Measurements from ENCODE around the gene HDC. TPM values are rescaled to one million over a fixed set of nuclear protein-coding genes. Genes with fewer than 3 reads are reported as not detected.
A peak's percentile ranks its signal among the peaks of the same experiment; 100 is the strongest.

The HDC gene
- total RNA-seq, 3 donors from 2014 or later: 0.29 to 1.5 (median 0.71) TPM

GRCh38 chr15:50267577-50267976, 2.1 kb upstream of the HDC start:
- no peaks in the 10 kb centered on the region for H3K36me3 Mint-ChIP-seq (ENCODE audit: insufficient read depth)
- no peak for DNase-seq

GRCh38 chr15:50262533-50262932, 3.0 kb downstream of the HDC start:
- DNase-seq (peak; percentile 24), ATAC-seq (peak; percentile 53 to 54)
- Mint-ChIP-seq H3K9me3 (no peaks in the 10 kb centered on the region), H3K4me1 (ENCODE audit: low read depth) (peaks cover 51% of the 10 kb centered on the region), H3K36me3 (ENCODE audit: insufficient read depth) (no peaks in the 10 kb centered on the region), H3K4me3 (peak overlapping the region; percentile 57), H3K27me3 (ENCODE audit: low read depth) (no peaks in the 10 kb centered on the region)

More at GRCh38 chr15:50267577-50267976, 2.1 kb upstream of the HDC start:
- ATAC-seq: no peak
- Mint-ChIP-seq H3K27me3 (ENCODE audit: low read depth) (no peaks in the 10 kb centered on the region), H3K4me3 (no peak overlapping the region), H3K9me3 (no peaks in the 10 kb centered on the region), H3K4me1 (ENCODE audit: low read depth) (peaks cover 12% of the 10 kb centered on the region)

- ATAC-seq (no peak), DNase-seq (no peak)
- Mint-ChIP-seq H3K4me3 (no peak overlapping the region), H3K36me3 (ENCODE audit: insufficient read depth) (no peaks in the 10 kb centered on the region), H3K9me3 (no peaks in the 10 kb centered on the region), H3K4me1 (ENCODE audit: low read depth) (peaks cover 52% of the 10 kb centered on the region), H3K27me3 (ENCODE audit: low read depth) (no peaks in the 10 kb centered on the region)
Measured at GRCh38 chr15:50261981-50262380, 3.5 kb downstream of the HDC start.

GRCh38 chr15:50260969-50261496, 4.5 kb downstream of the HDC start:
- Mint-ChIP-seq H3K4me3 (peak overlapping the region; percentile 46), H3K27me3 (ENCODE audit: low read depth) (no peaks in the 10 kb centered on the region), H3K36me3 (ENCODE audit: insufficient read depth) (no peaks in the 10 kb centered on the region), H3K4me1 (ENCODE audit: low read depth) (peaks cover 52% of the 10 kb centered on the region), H3K9me3 (no peaks in the 10 kb centered on the region)
- ATAC-seq (peak; percentile 12 to 14), DNase-seq (no peak)

- Mint-ChIP-seq H3K36me3 (ENCODE audit: insufficient read depth) (no peaks in the 10 kb centered on the region), H3K9me3 (no peaks in the 10 kb centered on the region), H3K4me1 (ENCODE audit: low read depth) (peaks cover 52% of the 10 kb centered on the region), H3K27me3 (ENCODE audit: low read depth) (no peaks in the 10 kb centered on the region), H3K4me3 (no peak overlapping the region)
- no peak for ATAC-seq
- no peak for DNase-seq
Measured at GRCh38 chr15:50259276-50259675, 6.2 kb downstream of the HDC start.

GRCh38 chr15:50257924-50258323, 7.6 kb downstream of the HDC start:
- Mint-ChIP-seq H3K36me3 (ENCODE audit: insufficient read depth) (no peaks in the 10 kb centered on the region), H3K4me1 (ENCODE audit: low read depth) (peaks cover 44% of the 10 kb centered on the region), H3K27me3 (ENCODE audit: low read depth) (no peaks in the 10 kb centered on the region), H3K9me3 (no peaks in the 10 kb centered on the region), H3K4me3 (no peak overlapping the region)
- DNase-seq (no peak), ATAC-seq (no peak)

GRCh38 chr15:50257332-50257731, 8.2 kb downstream of the HDC start:
- Mint-ChIP-seq H3K27me3 (ENCODE audit: low read depth) (no peaks in the 10 kb centered on the region), H3K9me3 (no peaks in the 10 kb centered on the region), H3K4me1 (ENCODE audit: low read depth) (peaks cover 38% of the 10 kb centered on the region)

GRCh38 chr15:50256188-50257041, 9.1 kb downstream of the HDC start:
- no peak overlapping the region for H3K4me3 Mint-ChIP-seq
- H3K9me3 Mint-ChIP-seq: no peaks in the 10 kb centered on the region
- H3K36me3 Mint-ChIP-seq (ENCODE audit: insufficient read depth): no peaks in the 10 kb centered on the region
- DNase-seq: no peak
- H3K27me3 Mint-ChIP-seq (ENCODE audit: low read depth): peaks cover 2% of the 10 kb centered on the region
- H3K4me1 Mint-ChIP-seq (ENCODE audit: low read depth): peaks cover 29% of the 10 kb centered on the region
- ATAC-seq: no peak

More at GRCh38 chr15:50257332-50257731, 8.2 kb downstream of the HDC start:
- Mint-ChIP-seq H3K4me3 (no peak overlapping the region), H3K36me3 (ENCODE audit: insufficient read depth) (no peaks in the 10 kb centered on the region)
- no peak for DNase-seq
- no peak for ATAC-seq

GRCh38 chr15:50252556-50252955, 13.0 kb downstream of the HDC start:
- peaks cover 23% of the 10 kb centered on the region for H3K4me1 Mint-ChIP-seq (ENCODE audit: low read depth)
- no peaks in the 10 kb centered on the region for H3K36me3 Mint-ChIP-seq (ENCODE audit: insufficient read depth)
- H3K4me3 Mint-ChIP-seq: no peak overlapping the region
- DNase-seq (no peak), ATAC-seq (no peak)
- peaks cover 2% of the 10 kb centered on the region for H3K27me3 Mint-ChIP-seq (ENCODE audit: low read depth)
- H3K9me3 Mint-ChIP-seq: no peaks in the 10 kb centered on the region

GRCh38 chr15:50251638-50252182, 13.8 kb downstream of the HDC start:
- Mint-ChIP-seq H3K4me1 (ENCODE audit: low read depth) (peaks cover 26% of the 10 kb centered on the region), H3K9me3 (no peaks in the 10 kb centered on the region), H3K36me3 (ENCODE audit: insufficient read depth) (no peaks in the 10 kb centered on the region), H3K27me3 (ENCODE audit: low read depth) (peaks cover 2% of the 10 kb centered on the region), H3K4me3 (no peak overlapping the region)
- DNase-seq (no peak), ATAC-seq (no peak)

GRCh38 chr15:50250760-50251394, 14.6 kb downstream of the HDC start:
- no peak overlapping the region for H3K4me3 Mint-ChIP-seq
- H3K4me1 Mint-ChIP-seq (ENCODE audit: low read depth): peaks cover 28% of the 10 kb centered on the region
- ATAC-seq: no peak

GRCh38 chr15:50249704-50250103, 15.8 kb downstream of the HDC start:
- ATAC-seq (no peak), DNase-seq (no peak)
- peaks cover 2% of the 10 kb centered on the region for H3K27me3 Mint-ChIP-seq (ENCODE audit: low read depth)
- H3K4me1 Mint-ChIP-seq (ENCODE audit: low read depth): peaks cover 28% of the 10 kb centered on the region
- H3K4me3 Mint-ChIP-seq: no peak overlapping the region
- H3K36me3 Mint-ChIP-seq (ENCODE audit: insufficient read depth): no peaks in the 10 kb centered on the region
- no peaks in the 10 kb centered on the region for H3K9me3 Mint-ChIP-seq

More at GRCh38 chr15:50250760-50251394, 14.6 kb downstream of the HDC start:
- H3K9me3 Mint-ChIP-seq: no peaks in the 10 kb centered on the region
- peaks cover 2% of the 10 kb centered on the region for H3K27me3 Mint-ChIP-seq (ENCODE audit: low read depth)
- no peak for DNase-seq
- no peaks in the 10 kb centered on the region for H3K36me3 Mint-ChIP-seq (ENCODE audit: insufficient read depth)

- ATAC-seq (peak in 1 of 2 donors; percentile 41), DNase-seq (no peak)
- Mint-ChIP-seq H3K4me1 (ENCODE audit: low read depth) (peaks cover 28% of the 10 kb centered on the region), H3K9me3 (no peaks in the 10 kb centered on the region), H3K36me3 (ENCODE audit: insufficient read depth) (no peaks in the 10 kb centered on the region), H3K27me3 (ENCODE audit: low read depth) (peaks cover 2% of the 10 kb centered on the region), H3K4me3 (no peak overlapping the region)
Measured at GRCh38 chr15:50248994-50249582, 16.4 kb downstream of the HDC start.

Measured in activated T-cell treated with anti-CD3 and anti-CD28 coated beads, Interleukin-2, amount 50 U/mL, for 4 hours (primary cell).